Lung (tissue), 12 donors: Measurements from ENCODE around the gene HTD2. TPM values are rescaled to one million over a fixed set of nuclear protein-coding genes. Genes with fewer than 3 reads are reported as not detected.

Experiments
- ATAC-seq: fragments of 200-7000 bp; cut with Tn5 transposase; one replicate; pipeline ENCODE4 v1.9.1; 2020; ENCODE audit warnings: moderate number of reproducible peaks; ENCODE audit not compliant: insufficient read depth, low FRiP score
- DNase-seq, 3 donors: peaks; one replicate each; pipeline ENCODE4 v3.0.0-alpha.2; 2013 to 2017
- H3K27ac ChIP-seq, 2 donors: one replicate each; pipeline ENCODE4 v1.5.1; 2013; ENCODE audit warnings: mild to moderate bottlenecking in 2 of 2, moderate library complexity in 2 of 2, control low read depth in 1 of 2, inconsistent platforms in 1 of 2, low read depth in 1 of 2, low read length in 1 of 2
- H3K27me3 ChIP-seq, 3 donors: one replicate each; pipeline ENCODE4 v1.5.1; 2013; ENCODE audit warnings: low read length in 2 of 3; ENCODE audit not compliant: control insufficient read depth in 3 of 3, insufficient read depth in 3 of 3
- H3K36me3 ChIP-seq, 4 donors: one replicate each; pipeline ENCODE4 v1.5.1; 2013; ENCODE audit warnings: low read length in 4 of 4, mild to moderate bottlenecking in 1 of 4, moderate library complexity in 1 of 4; ENCODE audit not compliant: control insufficient read depth in 4 of 4, insufficient read depth in 4 of 4
- H3K4me1 ChIP-seq, 5 donors: one replicate each; pipeline ENCODE4 v1.5.1; 2013; ENCODE audit warnings: low read length in 5 of 5, mild to moderate bottlenecking in 2 of 5, moderate library complexity in 1 of 5; ENCODE audit not compliant: control insufficient read depth in 5 of 5, insufficient read depth in 5 of 5
- H3K4me3 ChIP-seq: one replicate; pipeline ENCODE4 v1.5.1; 2013; ENCODE audit warnings: mild to moderate bottlenecking, control low read depth, moderate library complexity
- H3K9ac ChIP-seq, 2 donors: one replicate each; pipeline ENCODE4 v1.5.1; 2013; ENCODE audit warnings: low read length in 2 of 2, control low read depth in 1 of 2; ENCODE audit not compliant: insufficient read depth in 1 of 2
- H3K9me3 ChIP-seq, 4 donors: one replicate each; pipeline ENCODE4 v1.5.1; 2013; ENCODE audit warnings: low read length in 3 of 4, mild to moderate bottlenecking in 1 of 4, moderate library complexity in 1 of 4; ENCODE audit not compliant: control insufficient read depth in 4 of 4, insufficient read depth in 3 of 4
- CTCF ChIP-seq: IDR thresholded peaks from 2 replicates; pipeline ENCODE4 v1.5.1; 2012; ENCODE audit warnings: mild to moderate bottlenecking; ENCODE audit errors: control extremely low read depth, extremely low read depth
- WGBS, 2 donors: extraction: QIAGEN DNeasy Blood & Tissue Kit; methylation state at CpG; one replicate each; pipeline ENCODE4 v1.1.7; 2013; 5-methylcytosine and 5-hydroxymethylcytosine counted together
- polyA plus RNA-seq, 2 donors: library from polyadenylated mRNA; stranded (reverse); fragments of 200-250 nt; gene quantifications; one replicate each; pipeline ENCODE4 v1.2.1, GENCODE V29; 2013
- total RNA-seq, 2 donors: library from RNA; depleted of rRNA in 1 of 2; stranded (reverse); fragments of >200 nt in 1 of 2; gene quantifications; one replicate each; pipeline ENCODE4 v1.2.1, GENCODE V29; 2014 to 2021
- donor health status: control.
- donor health status: control.
- donor health status: Bipolar disorder and iron deficiency.
- donor health status: healthy.
- donor health status: DM: yes; HTN: yes; CAD: no.

The HTD2 gene
- total and polyA plus RNA-seq, 4 donors = 2.5 to 12.1 (median 6.6) TPM

GRCh38 chr3:58341376-58341775, 35.1 kb downstream of the HTD2 start:
- TF ChIP-seq CTCF = no peak
- ATAC-seq = no peak
- WGBS, 2 donors = 86 to 93% methylated on average over 3 of the region's 3 CpGs
- Histone ChIP-seq H3K9me3 (no peaks in the 10 kb centered on the region), H3K27me3 (no peaks in the 10 kb centered on the region), H3K9ac (no peak overlapping the region), H3K36me3 (peaks cover 0 to 5% (median 0%) of the 10 kb centered on the region in 4 donors), H3K4me3 (no peak overlapping the region), H3K27ac (no peak overlapping the region), H3K4me1 (peaks cover 0 to 2% (median 2%) of the 10 kb centered on the region in 5 donors)
- DNase-seq = no peak

GRCh38 chr3:58342676-58343075, 36.4 kb downstream of the HTD2 start:
- TF ChIP-seq CTCF = no peak
- Histone ChIP-seq H3K4me1 (peaks cover 0 to 2% (median 0%) of the 10 kb centered on the region in 5 donors), H3K9ac (no peak overlapping the region), H3K9me3 (no peaks in the 10 kb centered on the region), H3K4me3 (no peak overlapping the region), H3K27me3 (no peaks in the 10 kb centered on the region), H3K27ac (no peak overlapping the region), H3K36me3 (peaks cover 0 to 5% (median 0%) of the 10 kb centered on the region in 4 donors)
- ATAC-seq (no peak), DNase-seq (no peak)
- 86 to 90% methylated on average over 5 of the region's 5 CpGs for WGBS, 2 donors

- TF ChIP-seq CTCF = no peak
- Histone ChIP-seq H3K27ac (no peak overlapping the region), H3K27me3 (no peaks in the 10 kb centered on the region), H3K4me1 (peaks cover 0 to 4% (median 2%) of the 10 kb centered on the region in 5 donors), H3K9ac (no peak overlapping the region), H3K36me3 (peaks cover 0 to 1% (median 0%) of the 10 kb centered on the region in 4 donors), H3K9me3 (no peaks in the 10 kb centered on the region), H3K4me3 (no peak overlapping the region)
- no peak for DNase-seq
- 95% methylated on average over 4 of the region's 4 CpGs for WGBS, 2 donors
- ATAC-seq = no peak
Measured at GRCh38 chr3:58345457-58345856, 39.1 kb downstream of the HTD2 start.

- H3K9me3 ChIP-seq = no peaks in the 10 kb centered on the region
- TF ChIP-seq CTCF = no peak
- ATAC-seq (no peak), DNase-seq (no peak)
- H3K4me1 ChIP-seq = peaks cover 0 to 9% (median 2%) of the 10 kb centered on the region in 5 donors
- no peak overlapping the region for H3K27ac ChIP-seq
- H3K9ac ChIP-seq = no peak overlapping the region
- WGBS, 2 donors = 68 to 97% methylated on average over 2 of the region's 2 CpGs
- H3K27me3 ChIP-seq = no peaks in the 10 kb centered on the region
- no peaks in the 10 kb centered on the region for H3K36me3 ChIP-seq
- no peak overlapping the region for H3K4me3 ChIP-seq
Measured at GRCh38 chr3:58346368-58346767, 40.0 kb downstream of the HTD2 start.
